SU-DHL-6 (cell line): ENCODE data around the gene GARIN5B.

Experiments
- CTCF ChIP-seq: fragments of 200-600 bp; sonication (generic); IDR thresholded peaks from one replicate; pipeline ENCODE4 v1.5.1; 2017; ENCODE audit warnings: antibody characterized with exemption, mild to moderate bottlenecking, low read length, moderate library complexity; ENCODE audit not compliant: insufficient read depth, poor library complexity, severe bottlenecking
- EZH2phosphoT487 ChIP-seq: fragments of 200-600 bp; sonication (generic), shearing (Covaris generic); conservative IDR thresholded peaks from 2 replicates; pipeline ENCODE4 v1.6.1; 2018; ENCODE audit warnings: mild to moderate bottlenecking, antibody characterized with exemption, low read length, moderate library complexity, mixed read lengths

- no peak for TF ChIP-seq CTCF
- no peak for TF ChIP-seq EZH2phosphoT487
Measured at GRCh38 chr19:55369653-55370304, 6.7 kb upstream of the GARIN5B start.
